ENCODE results near the gene PKIG.

Gene PKIG

GRCh38 chr20:44585057-44585963 lies 2.9 kb downstream of the PKIG start:
- H3K9me3 ChIP-seq (replicated peaks in 1 of 2; ENCODE audit: control insufficient read depth in 2 of 2, insufficient read depth in 1 of 2, low read depth in 1 of 2, low read length in 2 of 2): no peaks in the 10 kb centered on the region
- no peak overlapping the region for H3K18ac ChIP-seq (ENCODE audit: low read length)
- no peak overlapping the region for H2BK5ac ChIP-seq (ENCODE audit: low read length)
- H3K4me3 ChIP-seq (ENCODE audit: low read length in 2 of 2): no peak overlapping the region
- no peak overlapping the region for H3K14ac ChIP-seq (ENCODE audit: low read length)
- H2BK12ac ChIP-seq (ENCODE audit: low read length): no peak overlapping the region
- no peak for DNase-seq (ENCODE audit: low spot score)
- no CpG with 5 or more reads among the region's 6 CpGs for WGBS, 2 donors (ENCODE audit: extremely low coverage in 2 of 2, insufficient read length in 2 of 2, insufficient replicate concordance in 1 of 2)
- peaks cover 13 to 14% of the 10 kb centered on the region in 2 donors for H3K4me1 ChIP-seq (ENCODE audit: control insufficient read depth in 2 of 2, insufficient read depth in 1 of 2, low read depth in 1 of 2, low read length in 2 of 2)
- H3K23ac ChIP-seq (ENCODE audit: low read depth, low read length, poor library complexity): no peak overlapping the region
- no peak overlapping the region for H3K27ac ChIP-seq (replicated peaks; ENCODE audit: low read length)
- H3K27me3 ChIP-seq (ENCODE audit: control insufficient read depth in 3 of 3, insufficient read depth in 3 of 3, low read depth in 1 of 3, low read length in 3 of 3): no peaks in the 10 kb centered on the region
- no peak overlapping the region for H3K9ac ChIP-seq (ENCODE audit: low read depth, low read length, poor library complexity)
- no peak overlapping the region for H2AK5ac ChIP-seq (ENCODE audit: low read depth, low read length)
- H2BK120ac ChIP-seq (ENCODE audit: low read depth, low read length): no peak overlapping the region
- H3K36me3 ChIP-seq (replicated peaks in 1 of 2; ENCODE audit: control insufficient read depth in 2 of 2, insufficient read depth in 2 of 2, low read length in 2 of 2): peaks cover 2 to 8% of the 10 kb centered on the region in 2 donors
- H3K4ac ChIP-seq (ENCODE audit: low read length): no peak overlapping the region
- H3K4me2 ChIP-seq (ENCODE audit: insufficient read depth, low read length, poor library complexity, severe bottlenecking): no peak overlapping the region
- no peak overlapping the region for H4K8ac ChIP-seq (ENCODE audit: low read depth, low read length)
- no peak overlapping the region for H2BK15ac ChIP-seq (ENCODE audit: low read length)
- no peak overlapping the region for H2AFZ ChIP-seq (ENCODE audit: low read length)
- no peaks in the 10 kb centered on the region for H3K79me1 ChIP-seq (ENCODE audit: low read depth, low read length)
- H4K91ac ChIP-seq (ENCODE audit: low read depth, low read length, poor library complexity): no peak overlapping the region

- Histone ChIP-seq H2BK12ac (ENCODE audit: low read length) (no peak overlapping the region), H3K4ac (ENCODE audit: low read length) (no peak overlapping the region), H3K9me3 (replicated peaks in 1 of 2; ENCODE audit: control insufficient read depth in 2 of 2, insufficient read depth in 1 of 2, low read depth in 1 of 2, low read length in 2 of 2) (no peaks in the 10 kb centered on the region), H3K27ac (replicated peaks; ENCODE audit: low read length) (no peak overlapping the region), H3K9ac (ENCODE audit: low read depth, low read length, poor library complexity) (no peak overlapping the region), H3K4me2 (ENCODE audit: insufficient read depth, low read length, poor library complexity, severe bottlenecking) (no peak overlapping the region), H3K23ac (ENCODE audit: low read depth, low read length, poor library complexity) (no peak overlapping the region), H3K4me3 (ENCODE audit: low read length in 2 of 2) (no peak overlapping the region), H3K18ac (ENCODE audit: low read length) (no peak overlapping the region), H3K4me1 (ENCODE audit: control insufficient read depth in 2 of 2, insufficient read depth in 1 of 2, low read depth in 1 of 2, low read length in 2 of 2) (peaks cover 11 to 13% of the 10 kb centered on the region in 2 donors), H2AFZ (ENCODE audit: low read length) (no peak overlapping the region), H3K36me3 (replicated peaks in 1 of 2; ENCODE audit: control insufficient read depth in 2 of 2, insufficient read depth in 2 of 2, low read length in 2 of 2) (peaks cover 2 to 18% of the 10 kb centered on the region in 2 donors), H3K14ac (ENCODE audit: low read length) (no peak overlapping the region), H2AK5ac (ENCODE audit: low read depth, low read length) (no peak overlapping the region), H2BK120ac (ENCODE audit: low read depth, low read length) (no peak overlapping the region), H3K27me3 (ENCODE audit: control insufficient read depth in 3 of 3, insufficient read depth in 3 of 3, low read depth in 1 of 3, low read length in 3 of 3) (no peaks in the 10 kb centered on the region), H2BK5ac (ENCODE audit: low read length) (no peak overlapping the region), H4K8ac (ENCODE audit: low read depth, low read length) (no peak overlapping the region), H2BK15ac (ENCODE audit: low read length) (no peak overlapping the region), H3K79me1 (ENCODE audit: low read depth, low read length) (no peaks in the 10 kb centered on the region), H4K91ac (ENCODE audit: low read depth, low read length, poor library complexity) (no peak overlapping the region)
- WGBS, 2 donors (ENCODE audit: extremely low coverage in 2 of 2, insufficient read length in 2 of 2, insufficient replicate concordance in 1 of 2): no CpG with 5 or more reads among the region's 3 CpGs
- DNase-seq (ENCODE audit: low spot score): no peak
Measured at GRCh38 chr20:44586289-44586911, 4.0 kb downstream of the PKIG start.

- no peak overlapping the region for H2BK5ac ChIP-seq (ENCODE audit: low read length)
- H3K14ac ChIP-seq (ENCODE audit: low read length): no peak overlapping the region
- no peak overlapping the region for H3K4me3 ChIP-seq (ENCODE audit: low read length in 2 of 2)
- no peaks in the 10 kb centered on the region for H3K79me1 ChIP-seq (ENCODE audit: low read depth, low read length)
- no peaks in the 10 kb centered on the region for H3K9me3 ChIP-seq (replicated peaks in 1 of 2; ENCODE audit: control insufficient read depth in 2 of 2, insufficient read depth in 1 of 2, low read depth in 1 of 2, low read length in 2 of 2)
- DNase-seq (ENCODE audit: low spot score): no peak
- H3K9ac ChIP-seq (ENCODE audit: low read depth, low read length, poor library complexity): no peak overlapping the region
- H2BK15ac ChIP-seq (ENCODE audit: low read length): no peak overlapping the region
- no peak overlapping the region for H4K8ac ChIP-seq (ENCODE audit: low read depth, low read length)
- H2BK120ac ChIP-seq (ENCODE audit: low read depth, low read length): no peak overlapping the region
- H2AFZ ChIP-seq (ENCODE audit: low read length): no peak overlapping the region
- no peak overlapping the region for H4K91ac ChIP-seq (ENCODE audit: low read depth, low read length, poor library complexity)
- H3K27ac ChIP-seq (replicated peaks; ENCODE audit: low read length): no peak overlapping the region
- WGBS, 2 donors (ENCODE audit: extremely low coverage in 2 of 2, insufficient read length in 2 of 2, insufficient replicate concordance in 1 of 2): no CpG with 5 or more reads among the region's 10 CpGs
- peaks cover 5 to 26% of the 10 kb centered on the region in 2 donors for H3K36me3 ChIP-seq (replicated peaks in 1 of 2; ENCODE audit: control insufficient read depth in 2 of 2, insufficient read depth in 2 of 2, low read length in 2 of 2)
- H2BK12ac ChIP-seq (ENCODE audit: low read length): no peak overlapping the region
- no peak overlapping the region for H3K4me2 ChIP-seq (ENCODE audit: insufficient read depth, low read length, poor library complexity, severe bottlenecking)
- no peak overlapping the region for H3K4ac ChIP-seq (ENCODE audit: low read length)
- H2AK5ac ChIP-seq (ENCODE audit: low read depth, low read length): no peak overlapping the region
- no peak overlapping the region for H3K18ac ChIP-seq (ENCODE audit: low read length)
- H3K27me3 ChIP-seq (ENCODE audit: control insufficient read depth in 3 of 3, insufficient read depth in 3 of 3, low read depth in 1 of 3, low read length in 3 of 3): no peaks in the 10 kb centered on the region
- H3K23ac ChIP-seq (ENCODE audit: low read depth, low read length, poor library complexity): no peak overlapping the region
- peaks cover 5% of the 10 kb centered on the region in 2 donors for H3K4me1 ChIP-seq (ENCODE audit: control insufficient read depth in 2 of 2, insufficient read depth in 1 of 2, low read depth in 1 of 2, low read length in 2 of 2)
Measured at GRCh38 chr20:44587035-44587980, 4.9 kb downstream of the PKIG start.

Data from neuronal stem cell (in vitro differentiated cells).